ENCODE measurements around the gene GTPBP1.

The GTPBP1 gene

GRCh38 chr22:38757464-38757757 lies 51.7 kb downstream of the GTPBP1 start:
- DNase-seq (ENCODE audit: low read depth in 2 of 2), result no peak

GRCh38 chr22:38758276-38758945 lies 52.7 kb downstream of the GTPBP1 start:
- DNase-seq (ENCODE audit: low read depth in 2 of 2), result peak; percentile 54 to 65

GRCh38 chr22:38759005-38759404 lies 53.3 kb downstream of the GTPBP1 start:
- no peak for DNase-seq (ENCODE audit: low read depth in 2 of 2)

- DNase-seq (ENCODE audit: low read depth in 2 of 2), result no peak
These were observed 54.9 kb downstream of the GTPBP1 start for GRCh38 chr22:38760477-38761201.

- no peak for DNase-seq (ENCODE audit: low read depth in 2 of 2)
These were observed 55.7 kb downstream of the GTPBP1 start for GRCh38 chr22:38761202-38762162.

- no peak for DNase-seq (ENCODE audit: low read depth in 2 of 2)
These were observed 56.8 kb downstream of the GTPBP1 start for GRCh38 chr22:38762551-38762983.

GRCh38 chr22:38766076-38766777 lies 60.5 kb downstream of the GTPBP1 start:
- DNase-seq (ENCODE audit: low read depth in 2 of 2), result no peak

- DNase-seq (ENCODE audit: low read depth in 2 of 2), result no peak
These were observed 61.6 kb downstream of the GTPBP1 start for GRCh38 chr22:38767313-38767712.

GRCh38 chr22:38768036-38768435 lies 62.3 kb downstream of the GTPBP1 start:
- no peak for DNase-seq (ENCODE audit: low read depth in 2 of 2)

- DNase-seq (ENCODE audit: low read depth in 2 of 2), result no peak
These were observed 64.7 kb downstream of the GTPBP1 start for GRCh38 chr22:38770257-38770949.

- DNase-seq (ENCODE audit: low read depth in 2 of 2), result no peak
These were observed 66.8 kb downstream of the GTPBP1 start for GRCh38 chr22:38772623-38772873.

- DNase-seq (ENCODE audit: low read depth in 2 of 2), result no peak
These were observed 67.7 kb downstream of the GTPBP1 start for GRCh38 chr22:38773363-38773946.

- no peak for DNase-seq (ENCODE audit: low read depth in 2 of 2)
These were observed 68.9 kb downstream of the GTPBP1 start for GRCh38 chr22:38774496-38775166.

- no peak for DNase-seq (ENCODE audit: low read depth in 2 of 2)
These were observed 69.9 kb downstream of the GTPBP1 start for GRCh38 chr22:38775656-38776055.

GRCh38 chr22:38776086-38776485 lies 70.3 kb downstream of the GTPBP1 start:
- DNase-seq (ENCODE audit: low read depth in 2 of 2), result no peak

GRCh38 chr22:38777087-38777671 lies 71.4 kb downstream of the GTPBP1 start:
- DNase-seq (ENCODE audit: low read depth in 2 of 2), result no peak

GRCh38 chr22:38781033-38781432 lies 75.3 kb downstream of the GTPBP1 start:
- no peak for DNase-seq (ENCODE audit: low read depth in 2 of 2)

GRCh38 chr22:38782402-38783094 lies 76.8 kb downstream of the GTPBP1 start:
- no peak for DNase-seq (ENCODE audit: low read depth in 2 of 2)
